Raji (cell line): ENCODE data around the gene DRC1.

Experiments used
- POLR2A ChIP-seq: IDR thresholded peaks from 2 replicates; pipeline ENCODE4 v1.6.1; 2011; ENCODE audit warnings: low read depth, low read length, control low read depth; ENCODE audit not compliant: insufficient read depth

Gene DRC1

DNA sequence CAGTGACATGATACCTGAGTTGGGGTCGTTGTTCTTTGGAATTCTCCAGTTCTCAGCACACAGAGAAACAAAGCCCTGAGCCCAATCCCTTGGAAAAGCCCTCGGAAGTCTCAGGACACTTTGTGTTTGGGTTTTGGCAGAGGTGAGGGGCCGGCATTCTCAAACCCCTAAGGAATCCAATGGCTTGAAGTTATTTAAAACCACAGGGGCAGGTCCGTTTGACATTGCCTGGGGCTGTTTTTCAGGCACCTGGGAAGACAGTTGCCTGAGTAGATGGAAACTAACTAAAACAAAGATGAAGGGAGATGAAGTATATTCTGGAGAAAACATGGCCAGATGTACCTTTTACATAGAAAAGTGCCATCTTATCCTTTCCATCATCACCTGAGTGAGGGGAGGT is 98.7 kb downstream of the DRC1 start:
- TF ChIP-seq POLR2A: no peak

DNA sequence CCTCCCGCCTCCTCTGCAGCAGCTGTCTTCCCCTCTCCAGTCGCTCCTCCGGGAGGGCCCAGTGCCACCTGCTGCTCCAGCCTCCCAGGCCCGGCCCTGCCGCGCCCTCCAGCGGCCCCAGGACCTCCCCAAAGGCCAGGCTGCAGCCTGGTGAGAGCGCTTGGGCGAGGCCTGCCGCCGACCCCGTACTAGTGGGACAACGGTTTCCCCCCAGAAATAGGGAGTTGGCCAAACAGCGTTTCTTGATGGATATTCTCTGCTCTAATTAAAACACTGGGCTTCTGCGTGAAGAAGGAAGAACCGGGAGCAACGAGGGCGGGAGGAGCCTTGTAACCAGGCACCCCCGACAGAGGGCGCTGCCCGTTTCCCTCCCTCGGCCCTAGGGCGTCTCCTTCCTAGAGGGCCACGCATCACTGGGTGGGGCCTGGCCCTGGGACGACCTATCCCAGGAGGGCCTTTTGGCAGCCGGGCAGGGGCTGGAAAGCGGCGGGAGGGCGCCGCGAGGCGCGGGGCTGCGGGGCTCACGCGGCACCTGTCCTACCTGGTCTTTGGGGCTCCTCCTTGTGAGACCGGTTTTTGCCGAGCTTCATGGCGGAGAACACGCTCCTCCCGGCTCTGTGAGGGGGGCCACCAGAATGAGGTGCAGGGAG is 101.6 kb downstream of the DRC1 start:
- no peak for TF ChIP-seq POLR2A

DNA sequence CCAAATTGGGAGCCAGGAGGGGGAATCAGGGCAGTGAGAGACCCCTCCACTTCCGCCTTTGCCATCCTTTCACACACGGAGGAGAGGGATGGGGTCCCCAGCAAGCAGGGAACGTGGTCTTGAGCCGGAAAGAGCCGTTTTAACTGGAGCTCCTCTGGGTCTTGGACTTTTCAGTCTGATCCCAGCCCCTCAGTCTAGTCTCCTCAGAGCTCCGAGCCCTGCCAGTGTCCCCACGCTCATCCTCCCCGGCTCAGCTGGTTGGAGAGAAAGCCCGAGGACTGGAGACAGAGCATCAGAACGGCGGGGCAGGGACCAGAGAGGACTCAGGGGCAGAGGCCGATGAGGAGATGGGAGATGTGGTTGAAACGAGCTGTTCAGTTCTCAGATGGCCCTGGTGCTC is 102.3 kb downstream of the DRC1 start:
- TF ChIP-seq POLR2A: no peak

DNA sequence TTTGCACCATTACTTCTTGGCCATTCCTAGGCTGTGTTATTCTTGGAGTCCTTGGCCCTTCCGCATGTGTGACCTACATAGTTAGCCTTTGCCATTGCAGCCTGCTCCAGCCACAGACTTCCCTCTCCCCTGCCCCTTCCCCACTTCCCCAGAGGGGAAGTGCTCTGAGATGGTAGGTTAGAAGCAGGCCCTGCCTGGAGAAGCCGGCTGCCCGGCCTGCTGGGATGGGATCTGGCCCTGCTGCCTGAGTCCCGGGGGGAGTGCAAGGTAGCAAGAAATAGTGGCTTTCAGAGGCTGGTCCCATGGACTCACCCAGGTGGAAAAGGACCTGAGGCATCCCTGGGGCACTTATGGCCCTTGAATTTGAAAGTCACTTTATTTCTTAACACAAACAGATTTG is 104.6 kb downstream of the DRC1 start:
- TF ChIP-seq POLR2A: no peak
